H9 (cell line): ENCODE measurements around the gene FOXJ3. TPM values are rescaled to one million over a fixed set of nuclear protein-coding genes. Genes with fewer than 3 reads are reported as not detected.

ENCODE experiments used
- DNase-seq: peaks from one replicate; pipeline ENCODE4 v3.0.0-alpha.2; 2017
- H2AFZ ChIP-seq: one replicate; pipeline ENCODE4 v1.6.1; 2013; ENCODE audit warnings: mild to moderate bottlenecking, low read length, control low read depth, moderate library complexity
- H2AK5ac ChIP-seq: 2 replicates; pipeline ENCODE4 v1.6.1; 2013; ENCODE audit warnings: low read length, control low read depth, mixed read lengths; ENCODE audit not compliant: insufficient read length
- H2BK120ac ChIP-seq: one replicate; pipeline ENCODE4 v1.6.1; 2013; ENCODE audit warnings: low read depth, mild to moderate bottlenecking, low read length, control low read depth, inconsistent platforms; ENCODE audit not compliant: poor library complexity, severe bottlenecking
- H2BK12ac ChIP-seq: 2 replicates; pipeline ENCODE4 v1.6.1; 2013; ENCODE audit warnings: low read length, control low read depth, mixed read lengths, low read depth; ENCODE audit not compliant: insufficient read length
- H2BK15ac ChIP-seq: 2 replicates; pipeline ENCODE4 v1.6.1; 2013; ENCODE audit warnings: low read depth, low read length, control low read depth
- H2BK20ac ChIP-seq: one replicate; pipeline ENCODE4 v1.6.1; 2013; ENCODE audit warnings: low read depth, mild to moderate bottlenecking, low read length, control low read depth, inconsistent platforms; ENCODE audit not compliant: poor library complexity, severe bottlenecking
- H2BK5ac ChIP-seq: 2 replicates; pipeline ENCODE4 v1.6.1; 2013; ENCODE audit warnings: low read length, control low read depth, mixed read lengths; ENCODE audit not compliant: insufficient read length
- H3K14ac ChIP-seq: 2 replicates; pipeline ENCODE4 v1.6.1; 2013; ENCODE audit warnings: low read length, control low read depth; ENCODE audit not compliant: insufficient read depth
- H3K18ac ChIP-seq: 2 replicates; pipeline ENCODE4 v1.6.1; 2013; ENCODE audit warnings: low read depth, mild to moderate bottlenecking, mixed read lengths, low read length, control low read depth; ENCODE audit not compliant: insufficient read length
- H3K23ac ChIP-seq: 2 replicates; pipeline ENCODE4 v1.6.1; 2013; ENCODE audit warnings: low read length, control low read depth, mixed read lengths, low read depth; ENCODE audit not compliant: insufficient read length
- H3K23me2 ChIP-seq: 2 replicates; pipeline ENCODE4 v1.6.1; 2013; ENCODE audit warnings: low read depth, mild to moderate bottlenecking, mixed read lengths, low read length, control low read depth; ENCODE audit not compliant: insufficient read length, poor library complexity, severe bottlenecking
- H3K27ac ChIP-seq: 2 replicates; pipeline ENCODE4 v1.5.1; 2013; ENCODE audit warnings: low read length, control low read depth, mixed read lengths, low read depth; ENCODE audit not compliant: insufficient read length
- H3K27me3 ChIP-seq: 2 replicates; pipeline ENCODE4 v1.6.1; 2013; ENCODE audit warnings: low read length, control low read depth, inconsistent platforms; ENCODE audit not compliant: insufficient read depth
- H3K4ac ChIP-seq: 2 replicates; pipeline ENCODE4 v1.6.1; 2013; ENCODE audit warnings: low read depth, mild to moderate bottlenecking, control low read depth, inconsistent platforms, low read length, moderate library complexity
- H3K4me1 ChIP-seq: 2 replicates; pipeline ENCODE4 v1.6.1; 2013; ENCODE audit warnings: low read length, control low read depth, inconsistent platforms; ENCODE audit not compliant: insufficient read depth
- H3K4me2 ChIP-seq: 2 replicates; pipeline ENCODE4 v1.6.1; 2013; ENCODE audit warnings: low read length, control low read depth, mixed read lengths; ENCODE audit not compliant: insufficient read length, insufficient read depth
- H3K56ac ChIP-seq: 2 replicates; pipeline ENCODE4 v1.6.1; 2013; ENCODE audit warnings: low read depth, mild to moderate bottlenecking, mixed read lengths, low read length, control low read depth; ENCODE audit not compliant: insufficient read length
- H3K79me1 ChIP-seq: 2 replicates; pipeline ENCODE4 v1.6.1; 2013; ENCODE audit warnings: low read depth, mild to moderate bottlenecking, moderate library complexity, low read length, control low read depth, inconsistent platforms; ENCODE audit not compliant: insufficient read depth, poor library complexity, severe bottlenecking
- H3K79me2 ChIP-seq: 2 replicates; pipeline ENCODE4 v1.6.1; 2013; ENCODE audit warnings: low read length, control low read depth, inconsistent platforms; ENCODE audit not compliant: insufficient read depth
- H3K9ac ChIP-seq: 2 replicates; pipeline ENCODE4 v1.6.1; 2013; ENCODE audit warnings: low read length, control low read depth, mixed read lengths; ENCODE audit not compliant: insufficient read length; ENCODE audit errors: extremely low read depth
- H3K9me3 ChIP-seq: one replicate; pipeline ENCODE4 v1.6.1; 2013; ENCODE audit warnings: low read depth, low read length, inconsistent platforms; ENCODE audit not compliant: control insufficient read depth
- H3T11ph ChIP-seq: one replicate; pipeline ENCODE4 v1.6.1; 2013; ENCODE audit warnings: mild to moderate bottlenecking, low read length, control low read depth, inconsistent platforms
- H4K20me1 ChIP-seq: one replicate; pipeline ENCODE4 v1.6.1; 2013; ENCODE audit not compliant: control insufficient read depth, insufficient read length, insufficient read depth
- H4K5ac ChIP-seq: 2 replicates; pipeline ENCODE4 v1.6.1; 2013; ENCODE audit warnings: low read depth, mild to moderate bottlenecking, mixed read lengths, low read length, control low read depth; ENCODE audit not compliant: insufficient read length
- H4K8ac ChIP-seq: replicated peaks from 2 replicates; pipeline ENCODE4 v1.6.1; 2013; ENCODE audit warnings: low read length, control low read depth, mixed read lengths, low read depth; ENCODE audit not compliant: insufficient read length
- H4K91ac ChIP-seq: 2 replicates; pipeline ENCODE4 v1.6.1; 2013; ENCODE audit warnings: low read depth, mild to moderate bottlenecking, moderate library complexity, mixed read lengths, low read length, control low read depth; ENCODE audit not compliant: insufficient read length
- H3K27ac Mint-ChIP-seq, 3 experiments: 2 replicates in 2 of 3; 3 replicates in 1 of 3; pipeline ENCODE4 v1.8.0; 2020 to 2021; ENCODE audit warnings: mixed read lengths in 3 of 3, mild to moderate bottlenecking in 1 of 3, moderate library complexity in 1 of 3
- H3K27me3 Mint-ChIP-seq: 2 replicates; pipeline ENCODE4 v1.8.0; 2021; ENCODE audit warnings: low read depth, mild to moderate bottlenecking, moderate library complexity, mixed read lengths
- H3K36me3 Mint-ChIP-seq, 3 experiments: 2 replicates in 2 of 3; 3 replicates in 1 of 3; pipeline ENCODE4 v1.8.0; 2020 to 2021; ENCODE audit warnings: low read depth in 3 of 3, mixed read lengths in 3 of 3; ENCODE audit not compliant: insufficient read depth in 1 of 3
- H3K4me1 Mint-ChIP-seq, 2 experiments: 2 replicates each; pipeline ENCODE4 v1.8.0; 2020; ENCODE audit warnings: mixed read lengths in 2 of 2
- H3K4me3 Mint-ChIP-seq, 2 experiments: 2 replicates in 1 of 2; 3 replicates in 1 of 2; pipeline ENCODE4 v1.8.0; 2020 to 2021; ENCODE audit warnings: mild to moderate bottlenecking in 2 of 2, mixed read lengths in 2 of 2, moderate library complexity in 1 of 2
- H3K9me3 Mint-ChIP-seq, 2 experiments: 2 replicates in 1 of 2; 3 replicates in 1 of 2; pipeline ENCODE4 v1.8.0; 2020; ENCODE audit warnings: mild to moderate bottlenecking in 2 of 2, mixed read lengths in 2 of 2, moderate library complexity in 1 of 2
- CTCF ChIP-seq: fragments of 200-600 bp; sonication (generic); conservative IDR thresholded peaks from 3 replicates; pipeline ENCODE4 v1.8.0; 2021; ENCODE audit warnings: antibody characterized with exemption, mild to moderate bottlenecking
- WGBS: extraction: QIAGEN DNeasy Blood & Tissue Kit; methylation state at CpG from one replicate; pipeline ENCODE4 v1.1.7; 2013; ENCODE audit warnings: missing lambda C conversion rate, low lambda C conversion rate, mixed read lengths; ENCODE audit not compliant: insufficient read length; ENCODE audit errors: extremely low coverage; 5-methylcytosine and 5-hydroxymethylcytosine counted together
- total RNA-seq: library from RNA; stranded (reverse); gene quantifications from 2 replicates; pipeline ENCODE4 v1.2.1, GENCODE V29; 2021

Gene FOXJ3
- total RNA-seq, 1 experiment from 2014 or later = 49.9 TPM

- Histone ChIP-seq H2BK120ac (no peak overlapping the region), H3K23me2 (no peaks in the 10 kb centered on the region), H2BK5ac (no peak overlapping the region), H3K4me1 (no peaks in the 10 kb centered on the region; the same call in 1 of the 2 replicates), H3K4ac (no peak overlapping the region), H3K9ac (no peak overlapping the region), H4K8ac (no peak overlapping the region), H4K91ac (no peak overlapping the region), H3K14ac (no peak overlapping the region), H3T11ph (no peak overlapping the region), H3K27ac (no peak overlapping the region), H3K18ac (no peak overlapping the region), H3K4me2 (no peak overlapping the region), H2BK12ac (no peak overlapping the region), H4K20me1 (no peaks in the 10 kb centered on the region), H4K5ac (no peak overlapping the region), H3K9me3 (no peaks in the 10 kb centered on the region), H3K27me3 (no peaks in the 10 kb centered on the region), H3K56ac (no peak overlapping the region), H3K23ac (no peak overlapping the region), H2AFZ (no peak overlapping the region), H3K79me1 (peaks cover 6% of the 10 kb centered on the region), H2BK20ac (no peak overlapping the region), H3K79me2 (peaks cover 7% of the 10 kb centered on the region; the same call in 1 of the 2 replicates), H2AK5ac (no peak overlapping the region), H2BK15ac (no peak overlapping the region)
- Mint-ChIP-seq H3K4me3 (no peak overlapping the region), H3K36me3 (peaks cover 18 to 25% (median 21%) of the 10 kb centered on the region in 3 experiments), H3K4me1 (peaks cover 15 to 17% of the 10 kb centered on the region in 2 experiments), H3K27me3 (no peaks in the 10 kb centered on the region), H3K9me3 (peaks cover 3 to 13% of the 10 kb centered on the region in 2 experiments; a peak in 4 of 5 replicates), H3K27ac (no peak overlapping the region)
- WGBS = no CpG with 5 or more reads among the region's 3 CpGs
- no peak for DNase-seq
- no peak for TF ChIP-seq CTCF
These were observed 84.9 kb downstream of the FOXJ3 start for GRCh38 chr1:42250164-42250563.
